HCT116 (cell line): ENCODE results near the gene UVRAG. TPM values are rescaled to one million over a fixed set of nuclear protein-coding genes. Genes with fewer than 3 reads are reported as not detected.

Experiments
- ATAC-seq: fragments of 200-7000 bp; cut with Tn5 transposase; 2 replicates; pipeline ENCODE4 v1.9.1; 2020; ENCODE audit warnings: mild to moderate bottlenecking, moderate library complexity
- BruUV-seq: library from RNA; stranded (reverse); fragments of 400-500 nt; replicated peaks from 2 replicates; lab custom pipeline; 2021; lab: Mats Ljungman, UMichigan
- CTCF ChIA-PET: fragments of 300-600 bp; sonication (Branson Sonifier 250); formaldehyde crosslinking; loops from one replicate; lab custom pipeline; 2021; ENCODE audit warnings: antibody characterized with exemption; lab: Charles Lee
- POLR2A ChIA-PET: fragments of 300-600, 350-600 bp; sonication (Branson Sonifier 250); formaldehyde crosslinking; loops from one replicate; lab custom pipeline; 2021; ENCODE audit warnings: antibody characterized with exemption; lab: Charles Lee
- RAD21 ChIA-PET, 2 experiments: fragments of 300-600 bp; sonication (Branson Sonifier 250); formaldehyde crosslinking; loops; one replicate each; lab custom pipeline; 2023; ENCODE audit warnings: low total read pairs in 2 of 2; ENCODE audit not compliant: uncharacterized antibody in 2 of 2, unreplicated experiment in 2 of 2, low non-redundant PET in 1 of 2; lab: Charles Lee
- DNase-seq: peaks from one replicate; pipeline ENCODE4 v3.0.0-alpha.2; 2010; ENCODE audit warnings: low read depth, low spot score
- H2AFZ ChIP-seq: fragments of 200-600 bp; shearing (Covaris generic), sonication (generic); 2 replicates; pipeline ENCODE4 v1.6.1; 2017; ENCODE audit warnings: low read depth, mixed run types, mixed read lengths, antibody characterized with exemption, low read length; ENCODE audit not compliant: poor library complexity, severe bottlenecking
- H3K27ac ChIP-seq: 2 replicates; pipeline ENCODE4 v1.5.1; 2012; ENCODE audit warnings: low read depth, low read length
- H3K27me3 ChIP-seq: fragments of 200-600 bp; sonication (generic); 2 replicates; pipeline ENCODE4 v1.6.1; 2016; ENCODE audit warnings: mixed run types, low read length, mixed read lengths; ENCODE audit not compliant: insufficient read depth
- H3K36me3 ChIP-seq, 2 experiments: fragments of 200-500 bp in 1 of 2; fragments of 200-600 bp in 1 of 2; sonication (Bioruptor generic) in 1 of 2; sonication (generic) in 1 of 2; 2 replicates each; pipeline versions ENCODE4 v1.5.1 to v1.6.1; 2014 to 2016; ENCODE audit warnings: low read length in 2 of 2, inconsistent platforms in 1 of 2, mixed read lengths in 1 of 2, mixed run types in 1 of 2; ENCODE audit not compliant: insufficient read depth in 2 of 2, control insufficient read depth in 1 of 2
- H3K4me1 ChIP-seq, 2 experiments: fragments of 200-600 bp in 1 of 2; sonication (generic) in 1 of 2; 2 replicates each; pipeline versions ENCODE4 v1.5.1 to v1.6.1; 2012 to 2017; ENCODE audit warnings: low read length in 2 of 2, inconsistent platforms in 1 of 2, mild to moderate bottlenecking in 1 of 2, mixed read lengths in 1 of 2, mixed run types in 1 of 2, moderate library complexity in 1 of 2; ENCODE audit not compliant: insufficient read depth in 2 of 2, control insufficient read depth in 1 of 2
- H3K4me2 ChIP-seq: fragments of 200-600 bp; sonication (generic); 2 replicates; pipeline ENCODE4 v1.6.1; 2017; ENCODE audit warnings: mixed run types, low read length, mixed read lengths
- H3K4me3 ChIP-seq, 2 experiments: fragments of 200-600 bp in 1 of 2; sonication (generic) in 1 of 2; replicated peaks in 1 of 2; 2 replicates each; pipeline ENCODE4 v1.5.1; 2011 to 2016; ENCODE audit warnings: low read length in 2 of 2, control low read depth in 1 of 2, low read depth in 1 of 2, mild to moderate bottlenecking in 1 of 2, mixed read lengths in 1 of 2, mixed run types in 1 of 2
- H3K79me2 ChIP-seq: fragments of 200-600 bp; sonication (generic); 2 replicates; pipeline ENCODE4 v1.6.1; 2017; ENCODE audit warnings: mild to moderate bottlenecking, mixed run types, low read length, moderate library complexity, mixed read lengths; ENCODE audit not compliant: insufficient read depth
- H3K9ac ChIP-seq: fragments of 200-600 bp; sonication (generic); 2 replicates; pipeline ENCODE4 v1.6.1; 2016; ENCODE audit warnings: low read length, mixed read lengths
- H3K9me2 ChIP-seq: fragments of 200-600 bp; sonication (generic), shearing (Covaris generic); 2 replicates; pipeline ENCODE4 v1.6.1; 2017; ENCODE audit warnings: mixed run types, mild to moderate bottlenecking, moderate library complexity; ENCODE audit not compliant: insufficient read depth
- H3K9me3 ChIP-seq, 2 experiments: fragments of 200-500 bp in 1 of 2; fragments of 200-600 bp in 1 of 2; sonication (Bioruptor generic) in 1 of 2; sonication (generic) in 1 of 2; 2 replicates each; pipeline ENCODE4 v1.6.1; 2014 to 2017; ENCODE audit warnings: low read length in 2 of 2, mixed read lengths in 2 of 2, inconsistent platforms in 1 of 2, low read depth in 1 of 2, mild to moderate bottlenecking in 1 of 2, mixed run types in 1 of 2, moderate library complexity in 1 of 2; ENCODE audit not compliant: control insufficient read depth in 1 of 2, insufficient read depth in 1 of 2
- H4K20me1 ChIP-seq: fragments of 200-600 bp; sonication (generic), shearing (Covaris generic); 2 replicates; pipeline ENCODE4 v1.6.1; 2017; ENCODE audit warnings: mixed run types, mild to moderate bottlenecking, moderate library complexity; ENCODE audit not compliant: insufficient read depth
- ATF3 ChIP-seq: IDR thresholded peaks from 2 replicates; pipeline ENCODE4 v1.6.1; 2012
- CBX3 ChIP-seq: IDR thresholded peaks from 2 replicates; pipeline ENCODE4 v1.6.1; 2012; ENCODE audit warnings: low read depth
- CTCF ChIP-seq, 3 experiments: fragments of 200-600 bp in 1 of 3; sonication (generic) in 1 of 3; IDR thresholded peaks in 2 of 3; conservative IDR thresholded peaks in 1 of 3; 2 replicates each; pipeline ENCODE4 v1.5.1; 2012 to 2017; ENCODE audit warnings: low read depth in 2 of 3, low read length in 2 of 3, antibody characterized with exemption in 1 of 3, borderline replicate concordance in 1 of 3, control low read depth in 1 of 3, mild to moderate bottlenecking in 1 of 3, mixed read lengths in 1 of 3, mixed run types in 1 of 3, moderate library complexity in 1 of 3; ENCODE audit not compliant: insufficient read depth in 1 of 3
- RAD21 ChIP-seq: IDR thresholded peaks from 2 replicates; pipeline ENCODE4 v1.6.1; 2012; ENCODE audit warnings: low read depth, mild to moderate bottlenecking
- SIN3A ChIP-seq: IDR thresholded peaks from 2 replicates; pipeline ENCODE4 v1.6.1; 2012; ENCODE audit warnings: low read depth
- ZNF274 ChIP-seq: fragments of 200-500 bp; sonication (Bioruptor generic); IDR thresholded peaks from 2 replicates; pipeline ENCODE4 v1.6.1; 2014; ENCODE audit warnings: mild to moderate bottlenecking, low read depth, low read length, inconsistent platforms
- intact Hi-C: fragments of 100-400 bp; cut with micrococcal nuclease; formaldehyde crosslinking; loops from 2 replicates; pipeline ENCODE4 v1.10.0; 2022
- total RNA-seq: library from RNA; stranded (reverse); gene quantifications from one replicate; pipeline ENCODE4 v1.2.1, GENCODE V29; 2021; ENCODE audit not compliant: unreplicated experiment

The UVRAG gene
- total RNA-seq, 1 experiment from 2014 or later = 12.3 TPM

DNA sequence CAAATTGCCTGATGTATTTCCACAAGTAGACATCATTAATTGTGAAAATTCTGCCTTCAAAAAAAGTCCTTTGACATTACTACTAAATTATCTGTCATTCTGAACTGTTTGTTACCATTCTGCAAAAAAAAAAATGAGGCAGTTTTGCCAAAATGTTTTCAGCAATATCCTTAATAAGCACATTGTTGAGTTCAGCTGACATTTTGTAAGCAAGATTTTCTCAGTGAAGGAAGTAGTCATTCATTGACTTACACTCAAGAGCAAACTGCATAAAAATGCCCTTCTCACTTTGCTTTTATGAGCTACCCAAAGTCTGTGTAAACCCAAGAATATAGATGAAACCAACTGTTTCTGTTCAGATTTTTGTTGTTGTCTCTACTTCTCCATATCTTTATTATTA, 125.9 kb downstream of the UVRAG start:
- Histone ChIP-seq H3K4me2 (no peak overlapping the region), H3K79me2 (no peaks in the 10 kb centered on the region), H3K27me3 (no peaks in the 10 kb centered on the region), H3K4me1 (no peaks in the 10 kb centered on the region), H3K27ac (no peak overlapping the region), H2AFZ (no peak overlapping the region), H3K36me3 (no peaks in the 10 kb centered on the region), H4K20me1 (no peaks in the 10 kb centered on the region), H3K9ac (no peak overlapping the region), H3K9me3 (no peaks in the 10 kb centered on the region), H3K9me2 (no peaks in the 10 kb centered on the region), H3K4me3 (no peak overlapping the region)
- no TSS peak for BruUV-seq
- intact Hi-C loops = no loop called here
- ChIA-PET RAD21 (no interaction called here), CTCF (no interaction called here), POLR2A (no interaction called here)
- DNase-seq (no peak), ATAC-seq (no peak)
- TF ChIP-seq ZNF274 = no peak

GRCh38 chr11:75944515-75944914, 129.5 kb downstream of the UVRAG start:
- intact Hi-C loops = no loop called here
- ChIA-PET POLR2A (no interaction called here), CTCF (no interaction called here), RAD21 (no interaction called here)
- Histone ChIP-seq H3K9me3 (no peaks in the 10 kb centered on the region), H3K4me3 (no peak overlapping the region), H3K79me2 (no peaks in the 10 kb centered on the region), H3K9ac (no peak overlapping the region), H3K4me1 (peaks cover 7 to 9% of the 10 kb centered on the region in 2 experiments; a peak in 2 of 4 replicates), H3K9me2 (no peaks in the 10 kb centered on the region), H3K27ac (no peak overlapping the region), H4K20me1 (no peaks in the 10 kb centered on the region), H3K27me3 (no peaks in the 10 kb centered on the region), H2AFZ (no peak overlapping the region), H3K4me2 (no peak overlapping the region), H3K36me3 (no peaks in the 10 kb centered on the region)
- ATAC-seq (no peak), DNase-seq (no peak)
- TF ChIP-seq CTCF (IDR thresholded peaks at IDR 0.05 in 2 of 3, conservative IDR thresholded peaks at IDR 0.05 in 1 of 3; ENCODE audit: borderline replicate concordance in 1 of 3, insufficient read depth in 1 of 3, low read depth in 2 of 3, low read length in 2 of 3) (no peak), RAD21 (no peak), CBX3 (no peak), ATF3 (no peak), SIN3A (no peak)
- no TSS peak for BruUV-seq
